A549 (cell line): ENCODE data around the gene KCNMA1. TPM values are rescaled to one million over a fixed set of nuclear protein-coding genes. Genes with fewer than 3 reads are reported as not detected.

Source experiments
- ATAC-seq, 2 experiments: fragments of 200-7000 bp in 1 of 2; fragments of >200 bp in 1 of 2; cut with Nextera tagmentation in 1 of 2; cut with Tn5 transposase in 1 of 2; 3 replicates each; pipeline versions ENCODE4 v1.8.0 to v1.9.1; 2018 to 2020; ENCODE audit warnings: mild to moderate bottlenecking in 1 of 2, moderate library complexity in 1 of 2
- CTCF ChIA-PET: fragments of 300-600 bp; sonication (Branson Sonifier 250); formaldehyde crosslinking; extraction: SDS; loops from one replicate; lab custom pipeline; 2021; ENCODE audit warnings: antibody characterized with exemption, inconsistent platforms; lab: Yijun Ruan, JAX
- POLR2A ChIA-PET: fragments of 350-600 bp; formaldehyde crosslinking; extraction: SDS; loops from one replicate; lab custom pipeline; 2021; ENCODE audit warnings: antibody characterized with exemption, inconsistent platforms; lab: Yijun Ruan, JAX
- DNase-seq, 2 experiments: peaks; one replicate each; pipeline versions ENCODE4 v3.0.0 to v3.0.0-alpha.2; 2011 to 2016; ENCODE audit warnings: low read depth in 1 of 2, low spot score in 1 of 2
- FAIRE-seq: peaks from 2 replicates; lab custom pipeline; 2011; peaks lifted over from hg19 to GRCh38; lab: Jason Lieb, UNC
- H3K27ac ChIP-seq, 2 experiments: fragments of >200 bp; sonication (Bioruptor Twin); formaldehyde crosslinking; 3 replicates each; pipeline ENCODE4 v1.5.1; 2016 to 2017
- H3K4me1 ChIP-seq: fragments of >200 bp; sonication (Bioruptor Twin); formaldehyde crosslinking; 3 replicates; pipeline ENCODE4 v1.6.1; 2016
- H3K4me2 ChIP-seq: fragments of >200 bp; sonication (Bioruptor Twin); formaldehyde crosslinking; 3 replicates; pipeline ENCODE4 v1.6.1; 2016
- H3K4me3 ChIP-seq: fragments of >200 bp; sonication (Bioruptor Twin); formaldehyde crosslinking; 3 replicates; pipeline ENCODE4 v1.5.1; 2016
- H3K9me3 ChIP-seq: fragments of >200 bp; sonication (Bioruptor Twin); formaldehyde crosslinking; 3 replicates; pipeline ENCODE4 v1.6.1; 2016
- BHLHE40 ChIP-seq: IDR thresholded peaks from 2 replicates; pipeline ENCODE4 v1.6.1; 2012; ENCODE audit warnings: low read depth, low read length, inconsistent platforms
- CBX8 ChIP-seq: fragments of 200-600 bp; sonication (generic); IDR thresholded peaks from 2 replicates; pipeline ENCODE4 v1.6.1; 2016
- CEBPB ChIP-seq, 2 experiments: fragments of >200 bp in 1 of 2; sonication (Bioruptor Twin) in 1 of 2; formaldehyde crosslinking in 1 of 2; IDR thresholded peaks; 2 replicates each; pipeline ENCODE4 v1.6.1; 2012 to 2016
- EHF ChIP-seq: fragments of 250-450 bp; sonication (Bioruptor Pico); IDR thresholded peaks from 2 replicates; pipeline ENCODE4 v1.5.0; 2020; ENCODE audit warnings: mild to moderate bottlenecking
- EHMT2 ChIP-seq: fragments of 200-600 bp; sonication (generic); IDR thresholded peaks from 2 replicates; pipeline ENCODE4 v1.6.1; 2016; ENCODE audit warnings: antibody characterized with exemption, low read depth, mild to moderate bottlenecking, moderate library complexity
- ESRRA ChIP-seq: fragments of 150-350 bp; IDR thresholded peaks from 2 replicates; pipeline ENCODE4 v1.6.1; 2014; ENCODE audit warnings: mild to moderate bottlenecking, low read length, borderline replicate concordance
- FOXS1 ChIP-seq: fragments of 250-450 bp; sonication (Bioruptor Pico); IDR thresholded peaks from 2 replicates; pipeline ENCODE4 v1.5.0; 2020; ENCODE audit warnings: mild to moderate bottlenecking, moderate library complexity
- HDAC2 ChIP-seq: fragments of 200-600 bp; sonication (generic); IDR thresholded peaks from 2 replicates; pipeline ENCODE4 v1.6.1; 2016
- HEYL ChIP-seq: fragments of 250-450 bp; sonication (Bioruptor Pico); IDR thresholded peaks from 2 replicates; pipeline ENCODE4 v1.8.0; 2021; ENCODE audit warnings: mild to moderate bottlenecking, moderate library complexity
- JUN ChIP-seq, 2 experiments: fragments of >200 bp; sonication (Bioruptor Twin); formaldehyde crosslinking; IDR thresholded peaks; 2 replicates in 1 of 2; 3 replicates in 1 of 2; pipeline ENCODE4 v1.6.1; 2016 to 2017
- MAFK ChIP-seq: fragments of 450-650 bp; IDR thresholded peaks from 2 replicates; pipeline ENCODE4 v1.6.1; 2014; ENCODE audit not compliant: partially characterized antibody
- MAZ ChIP-seq: fragments of 150-350 bp; IDR thresholded peaks from 2 replicates; pipeline ENCODE4 v1.6.1; 2014; ENCODE audit warnings: antibody characterized with exemption, low read depth, low read length, borderline replicate concordance
- NR3C1 ChIP-seq: fragments of >200 bp; sonication (Bioruptor Twin); formaldehyde crosslinking; IDR thresholded peaks from 3 replicates; pipeline ENCODE4 v1.6.1; 2017
- PHF8 ChIP-seq: fragments of 200-600 bp; sonication (generic); IDR thresholded peaks from 2 replicates; pipeline ENCODE4 v1.6.1; 2016; ENCODE audit warnings: low read depth, mild to moderate bottlenecking, antibody characterized with exemption, moderate library complexity, borderline replicate concordance
- POLR2AphosphoS2 ChIP-seq: conservative IDR thresholded peaks from 2 replicates; pipeline ENCODE4 v1.6.1; 2012; ENCODE audit warnings: low read length, improper control_type of control experiment, inconsistent platforms
- RAD21 ChIP-seq, 2 experiments: fragments of >200 bp in 1 of 2; sonication (Bioruptor Twin) in 1 of 2; formaldehyde crosslinking in 1 of 2; IDR thresholded peaks in 1 of 2; conservative IDR thresholded peaks in 1 of 2; 2 replicates in 1 of 2; 3 replicates in 1 of 2; pipeline ENCODE4 v1.6.1; 2012 to 2018; ENCODE audit warnings: inconsistent platforms in 1 of 2
- RARB ChIP-seq: fragments of 250-450 bp; sonication (Bioruptor Pico); IDR thresholded peaks from 2 replicates; pipeline ENCODE4 v1.8.0; 2021; ENCODE audit warnings: mild to moderate bottlenecking, moderate library complexity
- RFX5 ChIP-seq: fragments of 450-650 bp; IDR thresholded peaks from 2 replicates; pipeline ENCODE4 v1.7.1; 2014; ENCODE audit warnings: antibody characterized with exemption, mild to moderate bottlenecking, moderate library complexity
- SMC3 ChIP-seq: fragments of >200 bp; sonication (Bioruptor Twin); formaldehyde crosslinking; IDR thresholded peaks from 3 replicates; pipeline ENCODE4 v1.6.1; 2018; ENCODE audit warnings: inconsistent platforms
- TFCP2L1 ChIP-seq: fragments of 250-450 bp; sonication (Bioruptor Pico); IDR thresholded peaks from 2 replicates; pipeline ENCODE4 v1.5.0; 2021; ENCODE audit warnings: mild to moderate bottlenecking
- ZFP36 ChIP-seq: fragments of 450-650 bp; IDR thresholded peaks from 2 replicates; pipeline ENCODE4 v1.6.1; 2014; ENCODE audit warnings: borderline replicate concordance; ENCODE audit not compliant: partially characterized antibody
- ZSCAN20 ChIP-seq: fragments of 250-450 bp; sonication (Bioruptor Pico); IDR thresholded peaks from 2 replicates; pipeline ENCODE4 v1.8.0; 2022; ENCODE audit warnings: mild to moderate bottlenecking, moderate library complexity
- WGBS: methylation state at CpG from one replicate; pipeline ENCODE4 v1.1.6; 2017; ENCODE audit errors: missing lambda C conversion rate; 5-methylcytosine and 5-hydroxymethylcytosine counted together
- polyA plus RNA-seq, 4 experiments: library from polyadenylated mRNA; depleted of rRNA in 3 of 4; stranded (reverse); fragments of >200 nt; fragmentation: RNase III in 1 of 4; extraction: RNeasy Plus Mini Kit Qiagen cat#74134 plus additional on column Dnase treatment in 1 of 4; gene quantifications; 2 replicates in 3 of 4; 3 replicates in 1 of 4; pipeline ENCODE4 v1.2.3, GENCODE V29; 2011 to 2017
- TF ChIP-seq, protein P1 (sequence below): IDR thresholded peaks from 2 replicates; pipeline ENCODE4 v1.6.1; 2012
- TF ChIP-seq, protein P2 (sequence below): fragments of 450-650 bp; IDR thresholded peaks from 2 replicates; pipeline ENCODE4 v1.6.1; 2014; ENCODE audit warnings: antibody characterized with exemption
- TF ChIP-seq, protein P3 (sequence below): fragments of >200 bp; sonication (Bioruptor Twin); formaldehyde crosslinking; IDR thresholded peaks from 3 replicates; pipeline ENCODE4 v1.5.1; 2016
- TF ChIP-seq, protein P4 (sequence below): fragments of >200 bp; sonication (Bioruptor Twin); formaldehyde crosslinking; IDR thresholded peaks from 2 replicates; pipeline ENCODE4 v1.6.1; 2016
- TF ChIP-seq, protein P5 (sequence below): fragments of 250-450 bp; sonication (Bioruptor Pico); IDR thresholded peaks from 2 replicates; pipeline ENCODE4 v1.5.0; 2020; ENCODE audit warnings: low read depth, mild to moderate bottlenecking, moderate library complexity

The KCNMA1 gene
- polyA plus RNA-seq, 2 of the 4 experiments (the other 2 are of a cell fraction): 14.9 to 30.6 TPM

DNA sequence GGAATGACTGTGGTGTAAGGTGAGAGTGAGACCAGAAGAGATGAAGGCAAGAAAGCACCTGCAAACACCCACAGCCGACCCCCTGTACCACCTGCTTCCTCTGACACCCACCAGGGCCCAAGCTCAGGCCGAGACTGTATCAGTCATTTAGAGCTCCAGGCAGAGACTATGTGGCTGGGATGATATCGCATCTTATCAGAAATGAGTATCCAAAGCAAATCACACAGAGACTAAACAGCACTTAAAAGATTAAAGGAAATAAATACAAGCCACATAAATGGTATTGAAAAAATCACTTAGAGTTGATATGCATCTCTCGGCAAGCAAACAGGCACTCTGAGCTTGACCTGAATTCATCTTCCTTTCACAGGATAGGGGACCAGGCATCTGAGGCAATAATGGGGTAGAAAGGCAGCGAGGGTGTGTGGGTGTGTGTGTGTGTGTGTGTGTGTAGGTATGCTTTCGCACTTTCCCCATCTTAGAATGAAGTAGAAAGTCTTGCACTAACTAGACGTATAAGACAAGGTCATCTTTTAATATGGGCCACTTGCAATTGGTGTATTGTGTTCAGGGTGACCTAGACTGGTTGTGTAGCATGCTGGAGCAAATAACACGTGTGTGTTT is 665.9 kb downstream of the KCNMA1 start:
- POLR2A ChIA-PET: no interaction called here
- Histone ChIP-seq H3K4me3 (no peak overlapping the region), H3K4me2 (no peak overlapping the region), H3K9me3 (no peaks in the 10 kb centered on the region), H3K27ac (no peak overlapping the region), H3K4me1 (no peaks in the 10 kb centered on the region)
- ATAC-seq (no peak), DNase-seq (no peak), FAIRE-seq (no peak)
- WGBS: 65% methylated on average over 8 of the region's 8 CpGs
- CTCF ChIA-PET: interaction anchor here (0.8 to 1.7 kb wide), 4 partner anchors 12 to 54 kb away, joined by 4 to 5 read pairs (median 4); no protein-coding TSS in a partner anchor
- TF ChIP-seq HDAC2: no peak
- no peak for TF ChIP-seq RFX5
- no peak for TF ChIP-seq CEBPB (IDR thresholded peaks at IDR 0.05)
- no peak for TF ChIP-seq EHF
- TF ChIP-seq PHF8: no peak
- no peak for TF ChIP-seq RARB
- no peak for TF ChIP-seq POLR2AphosphoS2

DNA sequence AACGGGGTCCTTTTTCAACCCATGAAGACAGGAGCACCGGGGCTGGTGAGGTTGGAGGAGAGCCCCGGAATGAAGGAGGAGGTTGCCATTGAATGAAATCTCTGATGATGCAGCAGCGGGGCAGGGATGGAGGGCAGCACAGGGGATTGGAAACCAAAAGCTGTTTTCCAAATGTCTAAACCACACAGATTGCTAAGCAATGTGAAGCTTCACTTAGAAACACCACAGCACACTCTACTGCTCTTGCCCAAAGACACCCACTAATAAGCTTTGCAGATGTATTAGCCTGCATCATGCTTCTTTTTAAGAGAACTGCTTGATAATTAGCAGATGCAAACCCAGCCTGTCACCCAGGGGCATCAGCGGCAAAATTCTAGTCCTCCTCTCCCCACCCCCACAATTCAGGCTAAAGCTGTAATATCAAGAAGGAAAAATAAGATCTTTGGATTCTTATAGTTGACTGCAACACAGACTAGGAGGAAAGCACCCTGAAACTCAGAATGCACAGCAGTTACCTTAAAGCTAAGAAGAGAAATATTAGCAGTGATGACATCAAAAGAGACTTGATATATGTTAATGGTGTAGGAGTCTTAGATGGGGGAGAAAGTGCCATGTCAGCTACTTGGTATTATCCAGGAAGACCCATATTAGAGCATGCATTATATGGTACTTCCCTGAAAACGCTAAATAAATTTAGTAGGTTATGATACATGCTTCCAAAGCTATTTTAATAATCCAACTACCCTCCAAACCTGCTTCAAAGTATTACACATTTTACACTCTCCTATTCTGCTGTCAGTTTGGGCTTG is 666.7 kb downstream of the KCNMA1 start:
- POLR2A ChIA-PET: no interaction called here
- 55% methylated on average over 6 of the region's 6 CpGs for WGBS

DNA sequence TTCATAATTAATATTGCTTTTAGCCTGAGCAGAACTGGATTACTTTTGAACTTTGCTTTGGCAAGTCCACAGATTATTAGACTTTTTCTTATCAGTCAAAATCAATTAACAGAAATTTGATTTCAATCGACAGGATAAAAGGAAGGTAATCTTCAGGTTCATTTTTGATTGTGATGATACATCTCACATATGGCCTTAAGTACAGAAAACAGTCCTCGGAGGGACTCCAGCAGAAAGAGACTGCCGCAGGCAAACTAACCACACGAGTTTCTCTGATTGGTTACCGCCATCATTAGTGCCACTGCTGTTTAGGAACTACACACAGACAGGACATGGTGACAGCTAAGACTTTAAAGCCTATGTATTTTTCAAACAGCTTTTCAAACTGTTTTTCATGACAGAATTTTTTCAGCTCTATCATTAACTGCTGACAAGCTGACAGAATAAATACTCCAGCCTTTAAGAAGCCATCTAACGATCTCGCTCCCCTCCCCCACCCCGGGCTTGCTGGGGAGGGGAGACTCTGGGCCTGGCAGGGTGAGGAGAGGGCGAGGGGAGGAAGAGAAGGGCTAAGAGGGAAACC is 668.2 kb downstream of the KCNMA1 start:
- TF ChIP-seq NR3C1 (no peak), TFCP2L1 (CRISPR knock-in tag) (no peak), ZFP36 (no peak), MAZ (no peak), BHLHE40 (no peak), ESRRA (no peak), RAD21 (conservative IDR thresholded peaks at IDR 0.05 in 1 of 2, IDR thresholded peaks at IDR 0.05 in 1 of 2) (no peak), HEYL (no peak), ZSCAN20 (CRISPR knock-in tag) (no peak), JUN (IDR thresholded peaks at IDR 0.05) (no peak), CBX8 (no peak), FOXS1 (CRISPR knock-in tag) (no peak), CEBPB (IDR thresholded peaks at IDR 0.05) (no peak), SMC3 (no peak), EHMT2 (no peak)
- TF ChIP-seq, protein P1, sequence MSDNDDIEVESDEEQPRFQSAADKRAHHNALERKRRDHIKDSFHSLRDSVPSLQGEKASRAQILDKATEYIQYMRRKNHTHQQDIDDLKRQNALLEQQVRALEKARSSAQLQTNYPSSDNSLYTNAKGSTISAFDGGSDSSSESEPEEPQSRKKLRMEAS: no peak
- TF ChIP-seq, protein P2, sequence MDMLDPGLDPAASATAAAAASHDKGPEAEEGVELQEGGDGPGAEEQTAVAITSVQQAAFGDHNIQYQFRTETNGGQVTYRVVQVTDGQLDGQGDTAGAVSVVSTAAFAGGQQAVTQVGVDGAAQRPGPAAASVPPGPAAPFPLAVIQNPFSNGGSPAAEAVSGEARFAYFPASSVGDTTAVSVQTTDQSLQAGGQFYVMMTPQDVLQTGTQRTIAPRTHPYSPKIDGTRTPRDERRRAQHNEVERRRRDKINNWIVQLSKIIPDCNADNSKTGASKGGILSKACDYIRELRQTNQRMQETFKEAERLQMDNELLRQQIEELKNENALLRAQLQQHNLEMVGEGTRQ: no peak
- TF ChIP-seq, protein P3, sequence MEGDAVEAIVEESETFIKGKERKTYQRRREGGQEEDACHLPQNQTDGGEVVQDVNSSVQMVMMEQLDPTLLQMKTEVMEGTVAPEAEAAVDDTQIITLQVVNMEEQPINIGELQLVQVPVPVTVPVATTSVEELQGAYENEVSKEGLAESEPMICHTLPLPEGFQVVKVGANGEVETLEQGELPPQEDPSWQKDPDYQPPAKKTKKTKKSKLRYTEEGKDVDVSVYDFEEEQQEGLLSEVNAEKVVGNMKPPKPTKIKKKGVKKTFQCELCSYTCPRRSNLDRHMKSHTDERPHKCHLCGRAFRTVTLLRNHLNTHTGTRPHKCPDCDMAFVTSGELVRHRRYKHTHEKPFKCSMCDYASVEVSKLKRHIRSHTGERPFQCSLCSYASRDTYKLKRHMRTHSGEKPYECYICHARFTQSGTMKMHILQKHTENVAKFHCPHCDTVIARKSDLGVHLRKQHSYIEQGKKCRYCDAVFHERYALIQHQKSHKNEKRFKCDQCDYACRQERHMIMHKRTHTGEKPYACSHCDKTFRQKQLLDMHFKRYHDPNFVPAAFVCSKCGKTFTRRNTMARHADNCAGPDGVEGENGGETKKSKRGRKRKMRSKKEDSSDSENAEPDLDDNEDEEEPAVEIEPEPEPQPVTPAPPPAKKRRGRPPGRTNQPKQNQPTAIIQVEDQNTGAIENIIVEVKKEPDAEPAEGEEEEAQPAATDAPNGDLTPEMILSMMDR: no peak
- TF ChIP-seq, protein P4, sequence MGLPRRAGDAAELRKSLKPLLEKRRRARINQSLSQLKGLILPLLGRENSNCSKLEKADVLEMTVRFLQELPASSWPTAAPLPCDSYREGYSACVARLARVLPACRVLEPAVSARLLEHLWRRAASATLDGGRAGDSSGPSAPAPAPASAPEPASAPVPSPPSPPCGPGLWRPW: no peak
- TF ChIP-seq, protein P5, sequence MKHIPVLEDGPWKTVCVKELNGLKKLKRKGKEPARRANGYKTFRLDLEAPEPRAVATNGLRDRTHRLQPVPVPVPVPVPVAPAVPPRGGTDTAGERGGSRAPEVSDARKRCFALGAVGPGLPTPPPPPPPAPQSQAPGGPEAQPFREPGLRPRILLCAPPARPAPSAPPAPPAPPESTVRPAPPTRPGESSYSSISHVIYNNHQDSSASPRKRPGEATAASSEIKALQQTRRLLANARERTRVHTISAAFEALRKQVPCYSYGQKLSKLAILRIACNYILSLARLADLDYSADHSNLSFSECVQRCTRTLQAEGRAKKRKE (CRISPR knock-in tag): no peak
- FAIRE-seq (no peak), ATAC-seq (no peak), DNase-seq (no peak)
- Histone ChIP-seq H3K4me1 (no peaks in the 10 kb centered on the region), H3K9me3 (no peaks in the 10 kb centered on the region), H3K27ac (no peak overlapping the region), H3K4me3 (no peak overlapping the region), H3K4me2 (no peak overlapping the region)
- ChIA-PET POLR2A (no interaction called here), CTCF (no interaction called here)
- WGBS: 63% methylated on average over 9 of the region's 9 CpGs

More for the DNA sequence above, 666.7 kb downstream of the KCNMA1 start:
- Histone ChIP-seq H3K4me3 (no peak overlapping the region), H3K4me2 (no peak overlapping the region), H3K27ac (no peak overlapping the region), H3K4me1 (no peaks in the 10 kb centered on the region), H3K9me3 (no peaks in the 10 kb centered on the region)
- no peak for FAIRE-seq
- CTCF ChIA-PET: interaction anchor here (0.8 to 1.5 kb wide), 3 partner anchors 14 to 53 kb away, joined by 4 read pairs; no protein-coding TSS in a partner anchor
- no peak for DNase-seq
- no peak for ATAC-seq
- TF ChIP-seq CEBPB (IDR thresholded peaks at IDR 0.05): no peak
- TF ChIP-seq MAFK: peak; percentile 73
